Liver (tissue), 3 donors: ENCODE measurements around the gene SARM1.

Experiments
- CTCF ChIP-seq: fragments of 150-350 bp; IDR thresholded peaks from 2 replicates; pipeline ENCODE4 v1.5.1; 2017; ENCODE audit warnings: improper control_type of control experiment, low read depth, low read length; ENCODE audit not compliant: missing input control
- EGR1 ChIP-seq, 2 donors: IDR thresholded peaks; 2 replicates each; pipeline ENCODE4 v1.6.1; 2016 to 2018; ENCODE audit warnings: antibody characterized with exemption in 2 of 2, low read depth in 2 of 2
- FOXA2 ChIP-seq: IDR thresholded peaks from 2 replicates; pipeline ENCODE4 v1.6.1; 2016; ENCODE audit warnings: antibody characterized with exemption
- GABPA ChIP-seq, 2 donors: IDR thresholded peaks in 1 of 2; conservative IDR thresholded peaks in 1 of 2; 2 replicates each; pipeline ENCODE4 v1.6.1; 2016; ENCODE audit warnings: antibody characterized with exemption in 2 of 2, mild to moderate bottlenecking in 1 of 2, moderate library complexity in 1 of 2
- HNF4A ChIP-seq, 2 donors: conservative IDR thresholded peaks; 2 replicates each; pipeline ENCODE4 v1.6.1; 2016; ENCODE audit warnings: antibody characterized with exemption in 2 of 2, mild to moderate bottlenecking in 2 of 2
- HNF4G ChIP-seq: IDR thresholded peaks from 2 replicates; pipeline ENCODE4 v1.6.1; 2016; ENCODE audit warnings: antibody characterized with exemption
- MAX ChIP-seq: IDR thresholded peaks from 2 replicates; pipeline ENCODE4 v1.6.1; 2016; ENCODE audit warnings: antibody characterized with exemption
- NR2F2 ChIP-seq: IDR thresholded peaks from 2 replicates; pipeline ENCODE4 v1.6.1; 2016; ENCODE audit warnings: antibody characterized with exemption
- RAD21 ChIP-seq, 2 donors: IDR thresholded peaks; 2 replicates each; pipeline ENCODE4 v1.6.1; 2016; ENCODE audit warnings: antibody characterized with exemption in 2 of 2, mild to moderate bottlenecking in 2 of 2
- SP1 ChIP-seq: IDR thresholded peaks from 2 replicates; pipeline ENCODE4 v1.6.1; 2018; ENCODE audit warnings: antibody characterized with exemption, mild to moderate bottlenecking
- TAF1 ChIP-seq: conservative IDR thresholded peaks from 2 replicates; pipeline ENCODE4 v1.6.1; 2016; ENCODE audit warnings: antibody characterized with exemption, mild to moderate bottlenecking
- YY1 ChIP-seq: IDR thresholded peaks from 2 replicates; pipeline ENCODE4 v1.6.1; 2016; ENCODE audit warnings: antibody characterized with exemption, mild to moderate bottlenecking
- ZBTB33 ChIP-seq: IDR thresholded peaks from 2 replicates; pipeline ENCODE4 v1.6.1; 2016; ENCODE audit warnings: antibody characterized with exemption
- TF ChIP-seq, protein P1 (sequence below): IDR thresholded peaks from 2 replicates; pipeline ENCODE4 v1.6.1; 2016; ENCODE audit warnings: antibody characterized with exemption, mild to moderate bottlenecking
- donor health status: healthy.
- donor health status: healthy.

DNA sequence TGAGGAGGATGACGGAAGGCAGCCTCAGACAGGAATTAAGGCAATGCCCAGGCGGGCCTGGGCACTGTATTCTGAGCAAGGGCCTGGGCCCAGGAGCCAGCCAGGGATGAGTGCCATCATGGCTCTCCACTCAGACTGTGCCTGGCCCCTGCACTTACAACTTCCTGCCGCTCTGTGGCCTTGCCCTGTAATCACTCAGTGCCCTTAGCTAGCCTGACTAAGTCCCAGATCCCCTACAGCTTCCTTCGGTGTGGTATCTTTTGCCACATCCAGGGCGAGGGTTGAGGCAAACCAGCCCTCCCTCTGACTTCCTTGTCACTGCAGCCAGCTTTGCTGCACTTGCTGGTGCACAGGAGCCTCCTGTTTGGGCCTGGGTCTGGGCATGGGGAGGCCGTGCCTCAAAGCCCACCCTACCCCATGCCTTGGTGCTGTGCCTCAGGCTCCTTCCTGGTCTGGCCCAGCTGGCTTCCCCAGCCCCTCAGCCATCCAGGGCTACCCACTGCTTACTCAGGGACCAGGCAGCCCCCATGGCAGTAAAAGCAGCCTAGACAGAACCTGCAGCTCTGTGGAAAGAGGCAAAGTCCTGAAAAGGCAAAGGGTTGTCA lies 25.2 kb downstream of the SARM1 start:
- TF ChIP-seq CTCF (no peak), EGR1 (IDR thresholded peaks at IDR 0.05; ENCODE audit: low read depth in 2 of 2) (no peak), GABPA (IDR thresholded peaks at IDR 0.05 in 1 of 2, conservative IDR thresholded peaks at IDR 0.05 in 1 of 2) (no peak), SP1 (no peak), MAX (no peak), RAD21 (IDR thresholded peaks at IDR 0.05) (no peak), NR2F2 (no peak), ZBTB33 (no peak), YY1 (no peak), TAF1 (no peak), FOXA2 (no peak), HNF4A (conservative IDR thresholded peaks at IDR 0.05) (no peak), HNF4G (no peak)
- TF ChIP-seq, protein P1, sequence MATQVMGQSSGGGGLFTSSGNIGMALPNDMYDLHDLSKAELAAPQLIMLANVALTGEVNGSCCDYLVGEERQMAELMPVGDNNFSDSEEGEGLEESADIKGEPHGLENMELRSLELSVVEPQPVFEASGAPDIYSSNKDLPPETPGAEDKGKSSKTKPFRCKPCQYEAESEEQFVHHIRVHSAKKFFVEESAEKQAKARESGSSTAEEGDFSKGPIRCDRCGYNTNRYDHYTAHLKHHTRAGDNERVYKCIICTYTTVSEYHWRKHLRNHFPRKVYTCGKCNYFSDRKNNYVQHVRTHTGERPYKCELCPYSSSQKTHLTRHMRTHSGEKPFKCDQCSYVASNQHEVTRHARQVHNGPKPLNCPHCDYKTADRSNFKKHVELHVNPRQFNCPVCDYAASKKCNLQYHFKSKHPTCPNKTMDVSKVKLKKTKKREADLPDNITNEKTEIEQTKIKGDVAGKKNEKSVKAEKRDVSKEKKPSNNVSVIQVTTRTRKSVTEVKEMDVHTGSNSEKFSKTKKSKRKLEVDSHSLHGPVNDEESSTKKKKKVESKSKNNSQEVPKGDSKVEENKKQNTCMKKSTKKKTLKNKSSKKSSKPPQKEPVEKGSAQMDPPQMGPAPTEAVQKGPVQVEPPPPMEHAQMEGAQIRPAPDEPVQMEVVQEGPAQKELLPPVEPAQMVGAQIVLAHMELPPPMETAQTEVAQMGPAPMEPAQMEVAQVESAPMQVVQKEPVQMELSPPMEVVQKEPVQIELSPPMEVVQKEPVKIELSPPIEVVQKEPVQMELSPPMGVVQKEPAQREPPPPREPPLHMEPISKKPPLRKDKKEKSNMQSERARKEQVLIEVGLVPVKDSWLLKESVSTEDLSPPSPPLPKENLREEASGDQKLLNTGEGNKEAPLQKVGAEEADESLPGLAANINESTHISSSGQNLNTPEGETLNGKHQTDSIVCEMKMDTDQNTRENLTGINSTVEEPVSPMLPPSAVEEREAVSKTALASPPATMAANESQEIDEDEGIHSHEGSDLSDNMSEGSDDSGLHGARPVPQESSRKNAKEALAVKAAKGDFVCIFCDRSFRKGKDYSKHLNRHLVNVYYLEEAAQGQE = no peak
